CD4-positive, alpha-beta T cell (primary cell): ENCODE results near the gene SDK1. TPM values are rescaled to one million over a fixed set of nuclear protein-coding genes. Genes with fewer than 3 reads are reported as not detected.

Source experiments
- ATAC-seq: fragments of 200-7000 bp; cut with Tn5 transposase; one replicate; pipeline ENCODE4 v1.10.0; 2022; ENCODE audit warnings: mild to moderate bottlenecking; ENCODE audit not compliant: poor library complexity
- CTCF ChIA-PET: fragments of 350-600 bp; sonication (Branson Sonifier 250); formaldehyde crosslinking; loops from one replicate; lab custom pipeline; 2021; ENCODE audit warnings: antibody characterized with exemption, inconsistent platforms; lab: Charles Lee
- POLR2A ChIA-PET: fragments of 350-600 bp; sonication (Branson Sonifier 250); formaldehyde crosslinking; loops from one replicate; lab custom pipeline; 2021; ENCODE audit warnings: antibody characterized with exemption, inconsistent platforms; lab: Charles Lee
- DNase-seq, 14 experiments: peaks; one replicate each; pipeline ENCODE4 v3.0.0-alpha.2; 2013 to 2020; ENCODE audit warnings: mixed read lengths in 2 of 14
- H3K27ac ChIP-seq, 2 donors: one replicate each; pipeline versions ENCODE4 v1.5.1 to v1.7.0; 2013; ENCODE audit warnings: low read length in 2 of 2, low read depth in 1 of 2, mild to moderate bottlenecking in 1 of 2
- H3K27me3 ChIP-seq, 2 experiments: 1 replicate in 1 of 2; 2 replicates in 1 of 2; pipeline versions ENCODE4 v1.6.1 to v1.7.0; 2013; ENCODE audit warnings: low read length in 2 of 2, control low read depth in 1 of 2, mild to moderate bottlenecking in 1 of 2, moderate library complexity in 1 of 2; ENCODE audit not compliant: insufficient read depth in 2 of 2, control insufficient read depth in 1 of 2
- H3K36me3 ChIP-seq: one replicate; pipeline ENCODE4 v1.6.1; 2013; ENCODE audit warnings: low read length, control low read depth; ENCODE audit not compliant: insufficient read depth
- H3K4me1 ChIP-seq: one replicate; pipeline ENCODE4 v1.6.1; 2013; ENCODE audit warnings: low read length, control low read depth; ENCODE audit not compliant: insufficient read depth
- H3K4me3 ChIP-seq: one replicate; pipeline ENCODE4 v1.5.1; 2013; ENCODE audit warnings: mild to moderate bottlenecking, low read length, moderate library complexity
- H3K9me3 ChIP-seq, 2 experiments: 1 replicate in 1 of 2; 2 replicates in 1 of 2; pipeline versions ENCODE4 v1.6.1 to v1.7.0; 2013; ENCODE audit warnings: low read length in 2 of 2, mild to moderate bottlenecking in 2 of 2, control low read depth in 1 of 2, moderate library complexity in 1 of 2; ENCODE audit not compliant: control insufficient read depth in 1 of 2, insufficient read depth in 1 of 2
- H3K27ac Mint-ChIP-seq: one replicate; pipeline ENCODE4 v1.8.0; 2020; ENCODE audit warnings: mixed read lengths
- H3K27me3 Mint-ChIP-seq: one replicate; pipeline ENCODE4 v1.8.0; 2021; ENCODE audit warnings: mixed read lengths
- H3K36me3 Mint-ChIP-seq: one replicate; pipeline ENCODE4 v1.8.0; 2021; ENCODE audit warnings: low read depth, mixed read lengths
- H3K4me1 Mint-ChIP-seq: one replicate; pipeline ENCODE4 v1.8.0; 2021; ENCODE audit warnings: low read depth, mixed read lengths
- H3K4me3 Mint-ChIP-seq: one replicate; pipeline ENCODE4 v1.8.0; 2020; ENCODE audit warnings: mild to moderate bottlenecking, mixed read lengths
- H3K9me3 Mint-ChIP-seq: one replicate; pipeline ENCODE4 v1.8.0; 2020; ENCODE audit warnings: mixed read lengths
- intact Hi-C, 2 experiments: fragments of 100-400 bp; cut with DNase I in 1 of 2; cut with micrococcal nuclease in 1 of 2; formaldehyde crosslinking; loops; one replicate each; pipeline versions ENCODE4 v1.15.1 to v1.9.0; 2023 to 2025; cut with DNase I, micrococcal nuclease
- total RNA-seq, 174 experiments: library from RNA in 2 of 174; stranded (reverse) in 2 of 174; gene quantifications; one replicate each; pipeline ENCODE4 v1.2.3 and lab custom pipeline; 2021 to 2026
- TF ChIP-seq, protein P1 (sequence below): fragments of 200-600 bp; IDR thresholded peaks from one replicate; pipeline ENCODE4 v1.8.0; 2022; ENCODE audit warnings: antibody characterized with exemption, mild to moderate bottlenecking

The SDK1 gene
- total RNA-seq, 2 experiments from 2014 or later, result 1.1 to 1.3 TPM

GRCh38 chr7:3459111-3459510, 158.1 kb downstream of the SDK1 start:
- CTCF ChIA-PET, result no interaction called here
- no peak overlapping the region for H3K27ac ChIP-seq
- Mint-ChIP-seq H3K36me3 (no peaks in the 10 kb centered on the region), H3K4me1 (peaks cover 48% of the 10 kb centered on the region), H3K27ac (peak overlapping the region; percentile 19), H3K4me3 (no peak overlapping the region), H3K27me3 (no peaks in the 10 kb centered on the region), H3K9me3 (peaks cover 4% of the 10 kb centered on the region)
- no peak for DNase-seq
- no peaks in the 10 kb centered on the region for H3K36me3 ChIP-seq
- TF ChIP-seq, protein P1, sequence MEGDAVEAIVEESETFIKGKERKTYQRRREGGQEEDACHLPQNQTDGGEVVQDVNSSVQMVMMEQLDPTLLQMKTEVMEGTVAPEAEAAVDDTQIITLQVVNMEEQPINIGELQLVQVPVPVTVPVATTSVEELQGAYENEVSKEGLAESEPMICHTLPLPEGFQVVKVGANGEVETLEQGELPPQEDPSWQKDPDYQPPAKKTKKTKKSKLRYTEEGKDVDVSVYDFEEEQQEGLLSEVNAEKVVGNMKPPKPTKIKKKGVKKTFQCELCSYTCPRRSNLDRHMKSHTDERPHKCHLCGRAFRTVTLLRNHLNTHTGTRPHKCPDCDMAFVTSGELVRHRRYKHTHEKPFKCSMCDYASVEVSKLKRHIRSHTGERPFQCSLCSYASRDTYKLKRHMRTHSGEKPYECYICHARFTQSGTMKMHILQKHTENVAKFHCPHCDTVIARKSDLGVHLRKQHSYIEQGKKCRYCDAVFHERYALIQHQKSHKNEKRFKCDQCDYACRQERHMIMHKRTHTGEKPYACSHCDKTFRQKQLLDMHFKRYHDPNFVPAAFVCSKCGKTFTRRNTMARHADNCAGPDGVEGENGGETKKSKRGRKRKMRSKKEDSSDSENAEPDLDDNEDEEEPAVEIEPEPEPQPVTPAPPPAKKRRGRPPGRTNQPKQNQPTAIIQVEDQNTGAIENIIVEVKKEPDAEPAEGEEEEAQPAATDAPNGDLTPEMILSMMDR, result no peak
- no peaks in the 10 kb centered on the region for H3K27me3 ChIP-seq
- peaks cover 0 to 3% of the 10 kb centered on the region in 2 experiments for H3K9me3 ChIP-seq
- no peak for ATAC-seq
- H3K4me1 ChIP-seq, result peaks cover 15% of the 10 kb centered on the region
- H3K4me3 ChIP-seq, result no peak overlapping the region
- POLR2A ChIA-PET, result no interaction called here
- intact Hi-C loops, result no loop called here

DNA sequence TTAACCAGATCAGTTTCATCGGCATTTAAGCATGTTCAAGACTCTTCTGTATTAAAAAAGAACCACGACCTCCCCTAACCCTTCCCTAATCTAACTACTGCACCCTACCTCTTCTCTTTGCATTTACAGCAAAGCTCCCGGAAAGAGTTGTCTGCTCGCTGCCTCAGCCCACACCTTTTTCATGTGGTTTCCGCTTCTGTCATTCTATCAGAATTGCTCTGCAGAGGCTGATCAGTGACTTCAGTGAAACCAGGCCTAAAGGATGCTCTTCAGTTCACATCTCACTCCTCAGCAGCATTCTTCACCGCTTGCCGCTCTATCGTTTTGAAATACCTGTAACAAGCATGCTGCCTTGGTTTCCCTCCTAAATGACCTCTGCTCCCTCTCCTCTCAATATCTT, 160.9 kb downstream of the SDK1 start:
- no peaks in the 10 kb centered on the region for H3K9me3 Mint-ChIP-seq
- H3K4me1 ChIP-seq, result peaks cover 15% of the 10 kb centered on the region
- H3K36me3 ChIP-seq, result no peaks in the 10 kb centered on the region
- no peaks in the 10 kb centered on the region for H3K27me3 Mint-ChIP-seq
- H3K4me3 Mint-ChIP-seq, result peak overlapping the region; percentile 56
- ATAC-seq (peak; percentile 90), DNase-seq (peak; percentile 45 to 88 (median 64))
- H3K9me3 ChIP-seq, result peaks cover 0 to under 1% of the 10 kb centered on the region in 2 experiments
- H3K4me3 ChIP-seq, result no peak overlapping the region
- intact Hi-C loops, result loop anchor here (2.0 to 10.0 kb wide), 3 partner anchors 35 to 597 kb away; partner anchors contain the start of gene SDK1 (in 2 of the 2)
- TF ChIP-seq, protein P1, result peak; percentile 14
- H3K36me3 Mint-ChIP-seq, result no peaks in the 10 kb centered on the region
- H3K27ac Mint-ChIP-seq, result peak overlapping the region; percentile 87
- ChIA-PET CTCF (no interaction called here), POLR2A (interaction anchor here (0.6 to 1.6 kb wide), 5 partner anchors 18 to 236 kb away, joined by 3 to 4 read pairs (median 3); no protein-coding TSS in a partner anchor)
- peak overlapping the region; percentile 18 to 46 for H3K27ac ChIP-seq
- peaks cover 59% of the 10 kb centered on the region for H3K4me1 Mint-ChIP-seq
- no peaks in the 10 kb centered on the region for H3K27me3 ChIP-seq

DNA sequence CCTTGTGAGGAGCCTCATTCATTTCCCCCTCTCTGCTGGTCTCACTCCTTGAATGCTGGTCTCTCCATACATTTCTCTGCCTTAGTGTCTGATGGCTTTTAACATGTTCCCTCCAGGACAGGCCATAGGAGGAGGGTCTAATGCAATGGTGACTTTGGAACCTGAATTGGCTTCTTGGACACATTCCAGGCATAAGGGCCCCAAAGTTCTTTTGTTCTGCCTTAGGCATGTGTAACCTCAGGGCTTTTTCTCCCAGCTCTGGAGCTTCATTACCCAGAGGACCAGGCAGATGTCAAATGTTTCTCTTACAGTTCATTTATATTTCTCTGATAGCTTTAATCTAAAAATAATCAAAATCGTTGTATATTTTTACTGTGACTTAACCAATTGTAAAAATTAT, 162.6 kb downstream of the SDK1 start:
- TF ChIP-seq, protein P1, result no peak
- Mint-ChIP-seq H3K27ac (no peak overlapping the region), H3K9me3 (no peaks in the 10 kb centered on the region), H3K36me3 (no peaks in the 10 kb centered on the region), H3K27me3 (no peaks in the 10 kb centered on the region), H3K4me3 (no peak overlapping the region), H3K4me1 (peaks cover 57% of the 10 kb centered on the region)
- intact Hi-C loops, result loop anchor here (2.0 to 10.0 kb wide), 3 partner anchors 36 to 599 kb away; partner anchors contain the start of gene SDK1 (in 2 of the 2)
- Histone ChIP-seq H3K27ac (no peak overlapping the region), H3K36me3 (no peaks in the 10 kb centered on the region), H3K4me1 (peaks cover 15% of the 10 kb centered on the region), H3K27me3 (no peaks in the 10 kb centered on the region), H3K4me3 (no peak overlapping the region), H3K9me3 (no peaks in the 10 kb centered on the region)
- ChIA-PET CTCF (no interaction called here), POLR2A (interaction anchor here (0.6 kb wide), 1 partner anchor 69 kb away, joined by 3 read pairs; no protein-coding TSS in a partner anchor)
- DNase-seq (no peak), ATAC-seq (no peak)
